Natural killer cell (primary cell): ENCODE results near the gene TAPT1. TPM values are rescaled to one million over a fixed set of nuclear protein-coding genes. Genes with fewer than 3 reads are reported as not detected.

ENCODE experiments used
- ATAC-seq, 3 donors: fragments of 150-1000 bp in 2 of 3; fragments of 200-7000 bp in 1 of 3; cut with Tn5 transposase; 1 replicate in 1 of 3; 2 replicates in 2 of 3; pipeline ENCODE4 v1.10.0; 2021; ENCODE audit warnings: mild to moderate bottlenecking in 2 of 3, moderate library complexity in 2 of 3
- DNase-seq, 2 donors: peaks; one replicate each; pipeline versions ENCODE4 v3.0.0 to v3.0.0-alpha.2; 2013 to 2021; ENCODE audit warnings: mixed read lengths in 1 of 2
- H3K27ac ChIP-seq: one replicate; pipeline ENCODE4 v1.5.1; 2013; ENCODE audit warnings: mild to moderate bottlenecking, low read length
- H3K27me3 ChIP-seq: one replicate; pipeline ENCODE4 v1.6.1; 2013; ENCODE audit warnings: low read length; ENCODE audit not compliant: control insufficient read depth, insufficient read depth
- H3K36me3 ChIP-seq: one replicate; pipeline ENCODE4 v1.6.1; 2013; ENCODE audit warnings: low read length; ENCODE audit not compliant: control insufficient read depth, insufficient read depth
- H3K4me1 ChIP-seq: one replicate; pipeline ENCODE4 v1.6.1; 2013; ENCODE audit warnings: low read length; ENCODE audit not compliant: control insufficient read depth, insufficient read depth
- H3K4me3 ChIP-seq: one replicate; pipeline ENCODE4 v1.5.1; 2013; ENCODE audit warnings: low read length
- H3K9me3 ChIP-seq: one replicate; pipeline ENCODE4 v1.6.1; 2013; ENCODE audit warnings: low read length; ENCODE audit not compliant: control insufficient read depth, insufficient read depth
- H3K27ac Mint-ChIP-seq, 2 donors: one replicate each; pipeline ENCODE4 v1.8.0; 2022; ENCODE audit warnings: mild to moderate bottlenecking in 2 of 2, mixed read lengths in 2 of 2, moderate library complexity in 1 of 2
- H3K27me3 Mint-ChIP-seq, 2 donors: one replicate each; pipeline ENCODE4 v1.8.0; 2022; ENCODE audit warnings: low read depth in 2 of 2, mixed read lengths in 2 of 2
- H3K36me3 Mint-ChIP-seq: one replicate; pipeline ENCODE4 v1.8.0; 2022; ENCODE audit warnings: mixed read lengths
- H3K4me1 Mint-ChIP-seq, 2 donors: one replicate each; pipeline ENCODE4 v1.8.0; 2022; ENCODE audit warnings: mixed read lengths in 2 of 2
- H3K4me3 Mint-ChIP-seq: one replicate; pipeline ENCODE4 v1.8.0; 2022; ENCODE audit warnings: mild to moderate bottlenecking, moderate library complexity, mixed read lengths
- H3K9me3 Mint-ChIP-seq, 2 donors: one replicate each; pipeline ENCODE4 v1.8.0; 2022; ENCODE audit warnings: mixed read lengths in 2 of 2
- CTCF ChIP-seq: fragments of 200-600 bp; IDR thresholded peaks from one replicate; pipeline ENCODE4 v1.8.0; 2022; ENCODE audit warnings: antibody characterized with exemption
- WGBS: methylation state at CpG from one replicate; pipeline ENCODE4 v1.1.7; 2013; ENCODE audit warnings: missing lambda C conversion rate; ENCODE audit not compliant: insufficient coverage; 5-methylcytosine and 5-hydroxymethylcytosine counted together
- intact Hi-C: fragments of 100-400 bp; cut with micrococcal nuclease; formaldehyde crosslinking; loops from one replicate; pipeline ENCODE4 v1.14.2; 2022
- total RNA-seq, 4 donors: library from RNA; stranded (reverse); fragments of 120-200 nt in 1 of 4; gene quantifications; one replicate each; pipeline versions ENCODE4 v1.2.3 to v1.2.4, GENCODE V29; 2013 to 2022

Gene TAPT1
- total RNA-seq, 3 donors from 2014 or later (not counting 1 experiment from before 2014, with no cell fraction given), result 52.5 to 67.5 (median 52.7) TPM

- Mint-ChIP-seq H3K4me1 (peaks cover 0 to 6% of the 10 kb centered on the region in 2 donors), H3K27ac (no peak overlapping the region), H3K4me3 (no peak overlapping the region), H3K36me3 (no peaks in the 10 kb centered on the region), H3K9me3 (no peaks in the 10 kb centered on the region), H3K27me3 (peaks cover 12 to 27% of the 10 kb centered on the region in 2 donors)
- no peaks in the 10 kb centered on the region for H3K27me3 ChIP-seq
- no peak for TF ChIP-seq CTCF
- H3K4me1 ChIP-seq, result peaks cover 8% of the 10 kb centered on the region
- intact Hi-C loops, result no loop called here
- WGBS, result 90% methylated on average over 4 of the region's 4 CpGs
- no peak overlapping the region for H3K4me3 ChIP-seq
- DNase-seq (no peak), ATAC-seq (no peak)
- no peaks in the 10 kb centered on the region for H3K36me3 ChIP-seq
- no peaks in the 10 kb centered on the region for H3K9me3 ChIP-seq
- no peak overlapping the region for H3K27ac ChIP-seq
These were observed 8.9 kb upstream of the TAPT1 start for GRCh38 chr4:16235209-16235608.

- intact Hi-C loops, result no loop called here
- H3K27me3 Mint-ChIP-seq, result peaks cover 6 to 17% of the 10 kb centered on the region in 2 donors
- H3K36me3 ChIP-seq, result no peaks in the 10 kb centered on the region
- H3K4me1 ChIP-seq, result peaks cover 7% of the 10 kb centered on the region
- H3K9me3 ChIP-seq, result no peaks in the 10 kb centered on the region
- no peaks in the 10 kb centered on the region for H3K9me3 Mint-ChIP-seq
- ATAC-seq, result no peak
- DNase-seq, result no peak
- TF ChIP-seq CTCF, result no peak
- WGBS, result 100% methylated on average over 3 of the region's 4 CpGs
- H3K4me3 ChIP-seq, result no peak overlapping the region
- H3K27me3 ChIP-seq, result no peaks in the 10 kb centered on the region
- H3K27ac ChIP-seq, result no peak overlapping the region
- H3K27ac Mint-ChIP-seq, result no peak overlapping the region
- peaks cover 3 to 6% of the 10 kb centered on the region in 2 donors for H3K4me1 Mint-ChIP-seq
- no peaks in the 10 kb centered on the region for H3K36me3 Mint-ChIP-seq
- H3K4me3 Mint-ChIP-seq, result no peak overlapping the region
These were observed 7.4 kb upstream of the TAPT1 start for GRCh38 chr4:16233569-16234177.

- Histone ChIP-seq H3K27ac (no peak overlapping the region), H3K4me3 (no peak overlapping the region), H3K9me3 (no peaks in the 10 kb centered on the region), H3K27me3 (no peaks in the 10 kb centered on the region), H3K36me3 (no peaks in the 10 kb centered on the region), H3K4me1 (peaks cover 13% of the 10 kb centered on the region)
- Mint-ChIP-seq H3K9me3 (no peaks in the 10 kb centered on the region), H3K4me3 (no peak overlapping the region), H3K27ac (no peak overlapping the region), H3K36me3 (no peaks in the 10 kb centered on the region), H3K4me1 (peaks cover 10 to 17% of the 10 kb centered on the region in 2 donors), H3K27me3 (peaks cover 6 to 17% of the 10 kb centered on the region in 2 donors)
- no peak for TF ChIP-seq CTCF
- intact Hi-C loops, result no loop called here
- no peak for ATAC-seq
- DNase-seq, result no peak
- no CpG with 5 or more reads among the region's 4 CpGs for WGBS
These were observed 5.4 kb upstream of the TAPT1 start for GRCh38 chr4:16231570-16232245.
